Mucosa of descending colon (tissue), 3 donors: ENCODE data around the gene CD3D. TPM values are rescaled to one million over a fixed set of nuclear protein-coding genes. Genes with fewer than 3 reads are reported as not detected.

ENCODE experiments used
- ATAC-seq: fragments of 200-7000 bp; cut with Tn5 transposase; one replicate; pipeline ENCODE4 v1.9.1; 2020; ENCODE audit warnings: mild to moderate bottlenecking, moderate library complexity
- DNase-seq, 3 donors: peaks; one replicate each; pipeline ENCODE4 v3.0.0-alpha.2; 2020
- H3K36me3 ChIP-seq: fragments of 200-600 bp; one replicate; pipeline ENCODE4 v1.8.0; 2021; ENCODE audit warnings: low read depth, mild to moderate bottlenecking
- H3K4me1 ChIP-seq: fragments of 200-600 bp; one replicate; pipeline ENCODE4 v1.8.0; 2021; ENCODE audit warnings: low read depth, mild to moderate bottlenecking
- H3K4me3 ChIP-seq: fragments of 200-600 bp; one replicate; pipeline ENCODE4 v1.8.0; 2021; ENCODE audit warnings: mild to moderate bottlenecking
- H3K9me3 ChIP-seq: fragments of 200-600 bp; one replicate; pipeline ENCODE4 v1.8.0; 2021; ENCODE audit warnings: mild to moderate bottlenecking
- intact Hi-C, 2 donors: fragments of 100-400 bp; cut with DNase I in 1 of 2; cut with micrococcal nuclease in 1 of 2; formaldehyde crosslinking; loops; one replicate each; pipeline versions ENCODE4 v1.11.0 to v1.11.1; 2022; cut with DNase I, micrococcal nuclease
- long read RNA-seq, 2 donors: library from polyadenylated mRNA; unstranded; transcript quantifications; one replicate each; pipeline ENCODE4 v2.0.0, GENCODE V29; 2019 to 2021
- total RNA-seq, 3 donors: library from RNA; stranded (reverse); fragmentation: NEBNext Ultra II Directional in 2 of 3; extraction: Animal tissue kit (Norgen Biotek cat#: 25700) in 2 of 3; gene quantifications; one replicate each; pipeline versions ENCODE4 v1.2.1 to v1.2.4, GENCODE V29; 2021 to 2023
- TF ChIP-seq, protein P1 (sequence below): fragments of 200-600 bp; IDR thresholded peaks from one replicate; pipeline ENCODE4 v1.8.0; 2022; ENCODE audit warnings: antibody characterized with exemption, mild to moderate bottlenecking
- donor health status: DM: no; HTN: no; CAD: no; lungs with moderate emphysema.
- donor health status: DM: no; HTN: no; CAD: no.
- donor health status: DM: no; HTN: yes; CAD: no.

Gene CD3D
- 1 to 10 TPM; 4.9 to 8.1 (median 7.7) TPM for total RNA-seq
- long read RNA-seq, donor 1, partial matches to known transcripts = 0 of 2 reads
- long read RNA-seq, donor 1, other reads (novel, unspliced or antisense) = 0 of 2 reads
- long read RNA-seq, donor 2, partial matches to known transcripts = 0 of 4 reads
- long read RNA-seq, donor 2, other reads (novel, unspliced or antisense) = 0 of 4 reads

DNA sequence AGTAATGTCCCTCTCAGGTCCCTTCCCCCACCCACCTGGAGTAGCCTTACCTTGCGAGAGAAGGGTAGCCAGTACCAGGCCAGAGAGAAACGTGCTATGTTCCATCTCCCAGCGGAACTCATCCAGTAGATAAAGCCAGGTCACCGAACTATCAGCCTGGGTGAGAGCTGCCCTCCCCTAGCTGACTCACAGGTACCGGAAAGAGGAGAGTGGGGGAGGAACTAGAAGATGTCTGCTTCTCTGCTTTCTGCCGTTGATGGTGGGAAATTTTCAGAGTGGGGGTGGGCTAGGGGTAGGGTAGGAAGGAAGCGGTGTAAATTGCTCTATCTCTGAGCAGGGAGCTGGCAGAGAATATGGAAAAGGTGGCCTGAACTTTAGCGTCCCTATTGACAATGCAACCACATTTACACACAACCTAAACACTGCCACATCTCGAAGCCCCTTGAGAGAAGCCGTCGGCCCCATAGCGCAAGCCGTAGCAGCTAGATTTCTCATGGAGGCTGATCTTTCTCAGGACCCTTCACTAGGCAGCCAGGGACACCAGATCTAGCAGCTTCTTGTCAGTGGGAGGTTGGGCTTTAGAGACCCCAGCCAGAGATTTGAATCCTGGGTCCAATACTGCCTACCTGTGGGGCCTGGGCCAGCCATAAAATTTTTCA lies at the start of gene CD3D:
TSS of gene CD3D (minus strand) at position 203 of the 659 bp plus-strand sequence. CDS start at position 105, 98 bp downstream.
- no peaks in the 10 kb centered on the region for H3K4me1 ChIP-seq
- no peak for DNase-seq
- TF ChIP-seq, protein P1, sequence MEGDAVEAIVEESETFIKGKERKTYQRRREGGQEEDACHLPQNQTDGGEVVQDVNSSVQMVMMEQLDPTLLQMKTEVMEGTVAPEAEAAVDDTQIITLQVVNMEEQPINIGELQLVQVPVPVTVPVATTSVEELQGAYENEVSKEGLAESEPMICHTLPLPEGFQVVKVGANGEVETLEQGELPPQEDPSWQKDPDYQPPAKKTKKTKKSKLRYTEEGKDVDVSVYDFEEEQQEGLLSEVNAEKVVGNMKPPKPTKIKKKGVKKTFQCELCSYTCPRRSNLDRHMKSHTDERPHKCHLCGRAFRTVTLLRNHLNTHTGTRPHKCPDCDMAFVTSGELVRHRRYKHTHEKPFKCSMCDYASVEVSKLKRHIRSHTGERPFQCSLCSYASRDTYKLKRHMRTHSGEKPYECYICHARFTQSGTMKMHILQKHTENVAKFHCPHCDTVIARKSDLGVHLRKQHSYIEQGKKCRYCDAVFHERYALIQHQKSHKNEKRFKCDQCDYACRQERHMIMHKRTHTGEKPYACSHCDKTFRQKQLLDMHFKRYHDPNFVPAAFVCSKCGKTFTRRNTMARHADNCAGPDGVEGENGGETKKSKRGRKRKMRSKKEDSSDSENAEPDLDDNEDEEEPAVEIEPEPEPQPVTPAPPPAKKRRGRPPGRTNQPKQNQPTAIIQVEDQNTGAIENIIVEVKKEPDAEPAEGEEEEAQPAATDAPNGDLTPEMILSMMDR = no peak
- H3K9me3 ChIP-seq = no peaks in the 10 kb centered on the region
- no peaks in the 10 kb centered on the region for H3K36me3 ChIP-seq
- no peak within 1 kb of the TSS for H3K4me3 ChIP-seq
- intact Hi-C loops = no loop called here
- ATAC-seq = peak; percentile 50

DNA sequence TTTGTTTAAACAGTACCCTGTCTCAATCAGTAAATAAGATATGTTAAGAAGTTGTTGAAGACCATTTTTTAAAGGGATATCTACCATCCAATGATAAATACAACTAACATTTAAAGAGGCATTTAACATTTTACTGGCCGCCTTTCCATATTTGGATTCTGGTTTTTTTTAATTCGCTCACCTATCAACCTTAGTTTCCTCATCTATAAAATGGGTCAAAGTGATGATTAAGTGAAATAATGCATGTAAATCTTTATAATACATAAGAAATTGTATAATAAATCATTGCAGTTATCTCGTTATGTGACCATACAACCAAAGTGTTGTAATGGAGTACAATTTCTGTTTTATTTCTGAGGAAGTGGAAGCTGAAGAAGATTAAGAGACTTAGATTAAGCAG lies 41.2 kb upstream of the CD3D start:
- ATAC-seq (no peak), DNase-seq (no peak)
- Histone ChIP-seq H3K36me3 (peaks cover 6% of the 10 kb centered on the region), H3K4me1 (no peaks in the 10 kb centered on the region), H3K9me3 (no peaks in the 10 kb centered on the region), H3K4me3 (no peak overlapping the region)
- TF ChIP-seq, protein P1 = no peak
- intact Hi-C loops = loop anchor here in 1 of 2 donors (10.0 kb wide), 1 partner anchor 111 kb away; no protein-coding TSS in a partner anchor

DNA sequence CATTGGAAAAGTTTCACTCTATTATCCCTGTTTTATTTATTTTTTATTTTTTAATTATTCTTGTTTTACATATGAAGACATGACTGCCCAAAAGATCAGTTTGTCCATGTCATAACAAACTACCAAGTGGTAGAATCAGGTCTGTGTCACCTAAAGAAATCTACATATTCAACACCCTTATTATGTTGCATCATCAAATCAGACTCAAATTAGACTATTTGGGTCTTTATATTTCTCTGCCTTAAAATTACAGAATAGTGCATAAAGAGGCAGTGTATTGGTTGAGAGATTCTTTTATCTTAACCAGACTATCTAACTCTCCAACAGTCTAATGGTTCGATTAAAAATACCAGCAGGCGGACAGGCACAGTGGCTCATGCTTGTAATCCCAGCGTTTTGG lies 40.4 kb upstream of the CD3D start:
- TF ChIP-seq, protein P1 = no peak
- no peak overlapping the region for H3K4me3 ChIP-seq
- H3K36me3 ChIP-seq = peaks cover 6% of the 10 kb centered on the region
- H3K9me3 ChIP-seq = no peaks in the 10 kb centered on the region
- DNase-seq = no peak
- intact Hi-C loops = loop anchor here in 1 of 2 donors (10.0 kb wide), 1 partner anchor 112 kb away; no protein-coding TSS in a partner anchor
- ATAC-seq = no peak
- H3K4me1 ChIP-seq = no peaks in the 10 kb centered on the region

DNA sequence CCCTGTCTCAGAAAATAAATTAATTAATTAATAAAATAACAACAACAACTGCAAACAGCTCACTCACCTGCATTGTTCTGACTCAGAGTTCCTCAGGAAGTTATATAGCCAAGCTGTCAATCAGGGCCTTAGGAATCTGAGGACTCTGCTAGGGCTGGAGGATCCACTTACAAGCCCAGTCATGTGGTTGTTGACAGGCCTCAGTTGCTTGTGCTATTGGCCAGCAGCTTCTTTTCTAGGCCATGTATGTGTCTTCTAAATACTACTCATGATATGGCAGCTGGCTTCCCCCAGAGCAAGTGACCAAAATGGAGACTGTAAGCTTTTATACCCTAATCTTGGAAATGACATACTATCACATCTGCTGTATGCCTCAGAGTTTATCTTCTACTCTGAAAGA lies 38.1 kb upstream of the CD3D start:
- DNase-seq (no peak), ATAC-seq (no peak)
- H3K36me3 ChIP-seq = peaks cover 6% of the 10 kb centered on the region
- H3K4me1 ChIP-seq = no peaks in the 10 kb centered on the region
- H3K4me3 ChIP-seq = no peak overlapping the region
- intact Hi-C loops = loop anchor here in 1 of 2 donors (10.0 kb wide), 1 partner anchor 114 kb away; no protein-coding TSS in a partner anchor
- TF ChIP-seq, protein P1 = no peak
- H3K9me3 ChIP-seq = no peaks in the 10 kb centered on the region

DNA sequence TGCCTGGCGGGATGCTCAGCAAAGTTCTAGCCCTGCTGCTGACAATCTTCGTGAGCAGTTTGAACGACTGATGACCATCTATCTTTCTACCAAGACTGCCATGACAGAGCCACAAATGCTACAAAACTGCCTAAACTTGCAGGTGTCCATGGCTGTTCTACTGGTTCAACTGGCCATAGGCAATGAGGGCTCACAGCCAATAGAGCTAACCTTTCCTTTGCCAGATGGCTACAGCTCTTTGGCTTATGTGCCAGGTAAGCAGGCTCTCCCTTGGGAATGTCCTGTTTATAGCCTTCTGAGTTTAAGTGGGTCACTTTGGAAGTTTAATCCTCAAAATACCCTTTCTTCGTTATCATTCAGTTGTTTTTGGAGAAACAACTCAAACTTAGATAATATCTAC lies 37.0 kb upstream of the CD3D start:
- Histone ChIP-seq H3K9me3 (no peaks in the 10 kb centered on the region), H3K36me3 (peaks cover 5% of the 10 kb centered on the region), H3K4me1 (no peaks in the 10 kb centered on the region), H3K4me3 (no peak overlapping the region)
- TF ChIP-seq, protein P1 = no peak
- no peak for DNase-seq
- no peak for ATAC-seq
- intact Hi-C loops = no loop called here
